Stimulated activated CD4-positive, alpha-beta T cell treated with anti-CD3 and anti-CD28 coated beads, Interleukin-4, amount 100 ng/mL, for 4 hours (primary cell): Measurements from ENCODE around the gene KLHL12.

Experiments
- DNase-seq, 2 experiments: peaks; one replicate each; pipeline ENCODE4 v3.0.0-alpha.2; 2020

Gene KLHL12

GRCh38 chr1:202879128-202879527 lies 47.9 kb downstream of the KLHL12 start:
- no peak for DNase-seq

- DNase-seq = no peak
Measured at GRCh38 chr1:202873026-202873425, 54.0 kb downstream of the KLHL12 start.

GRCh38 chr1:202871367-202871766 lies 55.7 kb downstream of the KLHL12 start:
- no peak for DNase-seq

DNA sequence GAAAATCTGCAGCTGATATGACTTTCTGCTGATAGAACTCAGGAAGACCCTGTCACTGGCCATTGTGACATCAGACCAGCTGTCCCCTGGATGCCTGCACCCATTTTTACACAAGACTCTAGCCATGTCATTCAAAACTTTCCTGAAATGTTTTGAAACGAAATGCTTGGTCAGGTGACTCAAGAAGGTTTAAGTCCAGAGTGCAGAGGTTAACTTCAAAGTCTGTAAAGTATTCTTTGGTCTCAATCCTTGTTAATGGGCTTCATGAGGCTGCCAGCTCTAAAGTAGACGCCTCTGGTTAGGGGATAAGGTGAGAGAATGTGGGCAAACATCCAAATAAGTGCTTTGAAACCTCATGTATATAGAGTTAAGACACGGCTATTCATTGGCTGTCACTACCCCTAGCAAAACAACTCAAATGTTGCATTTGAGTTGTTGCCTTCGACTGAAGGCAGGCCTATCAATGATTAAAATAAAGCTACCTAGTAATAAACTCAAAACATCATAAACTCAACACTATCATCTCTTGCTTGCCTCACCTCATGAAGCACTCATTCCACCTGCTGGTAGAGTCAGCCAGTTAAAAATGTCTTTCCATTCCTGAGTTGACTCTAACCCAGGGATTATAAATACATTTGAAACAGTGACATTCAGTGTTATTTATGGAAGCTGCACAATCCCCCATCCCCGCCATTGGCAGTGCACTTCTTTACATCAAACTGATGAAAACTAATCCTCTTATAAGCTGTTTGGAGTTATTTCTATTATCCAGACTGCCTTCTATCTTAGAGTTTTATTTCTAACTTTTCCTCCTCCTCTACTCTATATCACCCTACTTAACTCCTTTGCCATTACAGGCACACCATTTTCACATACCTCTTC lies 64.1 kb downstream of the KLHL12 start:
- DNase-seq = no peak

DNA sequence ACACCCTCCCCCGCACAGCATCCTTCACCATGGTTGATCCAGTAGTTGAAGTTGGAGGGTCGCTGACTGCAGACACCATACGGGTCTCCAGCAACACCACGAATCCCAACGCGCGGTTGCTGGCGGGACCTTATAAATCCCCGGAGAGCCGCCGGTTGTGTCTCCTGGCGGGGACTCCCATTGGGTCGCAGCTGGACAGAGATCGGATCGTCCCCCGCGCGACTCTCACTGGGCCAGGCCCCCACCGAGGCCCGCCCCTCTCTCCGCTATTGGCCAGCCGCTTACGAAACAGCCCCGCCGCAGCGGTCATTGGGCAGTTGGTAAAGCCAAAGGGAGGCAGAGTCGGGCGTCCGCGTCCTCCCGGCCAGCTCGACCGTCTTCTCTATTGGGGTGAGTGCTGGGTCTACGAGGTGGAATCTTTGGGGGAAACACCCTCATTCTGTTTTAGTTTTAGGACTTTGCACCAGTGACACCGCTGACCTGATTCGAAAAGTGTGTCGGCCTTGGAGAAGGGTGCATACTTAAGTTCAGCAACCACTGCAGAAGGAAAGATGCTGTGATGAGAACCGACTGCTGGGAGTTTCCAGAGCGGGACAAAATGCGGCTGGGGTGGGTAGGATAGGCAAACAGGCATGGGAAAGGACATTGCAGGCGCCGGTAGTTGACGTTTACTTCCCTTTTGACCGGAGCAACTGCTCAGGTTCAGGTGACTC lies 65.5 kb downstream of the KLHL12 start:
- peak in 1 of 2 experiments; percentile 10 for DNase-seq

GRCh38 chr1:202860744-202861419 lies 66.2 kb downstream of the KLHL12 start:
- peak; percentile 25 to 40 for DNase-seq

- DNase-seq = no peak
Measured at GRCh38 chr1:202858789-202859414, 68.1 kb downstream of the KLHL12 start.

DNA sequence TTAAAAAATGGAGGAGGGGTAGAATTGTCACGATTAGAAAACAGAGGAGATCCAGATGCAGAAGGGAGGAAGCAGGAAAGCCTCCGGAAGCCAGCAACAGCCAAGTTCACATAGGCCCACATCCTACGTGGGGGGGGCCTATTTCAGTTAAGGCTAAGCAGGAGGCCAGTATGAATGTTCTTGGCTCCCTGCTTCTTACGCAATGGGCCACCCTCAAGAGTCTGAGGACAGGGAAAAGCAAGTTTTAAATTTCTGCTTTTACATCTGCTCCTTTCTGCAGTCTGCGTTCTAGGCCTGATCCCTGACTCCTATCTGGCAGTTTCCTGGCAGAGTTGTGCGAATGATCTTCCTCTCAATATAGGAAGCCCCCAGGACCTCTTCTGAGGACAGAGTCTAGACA lies 68.7 kb downstream of the KLHL12 start:
- DNase-seq = no peak

DNA sequence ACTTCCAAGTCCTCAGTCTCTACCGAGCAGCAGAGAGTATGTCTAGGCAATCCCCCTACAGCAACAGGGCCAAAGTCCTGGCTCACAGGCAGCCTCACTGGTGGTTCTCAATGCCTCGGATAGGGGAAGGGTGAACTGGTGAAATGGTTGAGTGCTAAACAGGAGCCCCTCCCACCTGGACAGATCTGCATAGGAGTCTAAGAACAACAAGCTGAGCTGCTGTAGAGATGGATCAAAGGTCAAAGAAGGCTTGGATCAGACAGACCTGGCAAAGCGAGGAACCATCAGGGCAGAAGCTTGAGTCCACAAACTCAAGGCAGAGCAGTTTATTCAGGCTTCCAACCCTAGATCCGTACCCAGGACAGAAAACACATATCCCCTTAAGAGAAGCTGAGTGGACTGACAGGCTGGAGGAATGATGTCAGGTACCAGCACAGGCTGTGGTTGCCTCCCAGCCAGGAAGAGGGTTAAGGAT lies 69.9 kb downstream of the KLHL12 start:
- DNase-seq = no peak

- no peak for DNase-seq
Measured at GRCh38 chr1:202856014-202856413, 71.0 kb downstream of the KLHL12 start.

DNA sequence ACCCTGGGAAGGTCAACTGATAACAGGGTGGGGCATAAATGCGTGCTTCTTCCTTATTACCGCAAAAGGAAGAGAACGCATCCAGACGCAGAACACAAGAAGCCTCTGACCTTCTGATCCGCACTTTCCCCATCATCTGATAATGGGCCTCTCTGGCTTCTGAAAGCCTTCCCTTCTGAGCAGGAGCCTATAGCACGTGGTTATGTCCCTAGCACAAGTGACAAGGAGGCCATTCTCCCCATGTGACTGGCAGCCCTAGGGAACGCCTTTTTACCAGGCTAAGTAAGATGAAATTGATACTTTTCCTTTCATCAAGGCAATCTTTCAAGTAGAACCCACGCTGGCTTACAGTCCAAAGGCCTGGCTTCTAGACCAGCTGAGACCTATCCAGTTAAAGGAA lies 72.2 kb downstream of the KLHL12 start:
- DNase-seq = no peak

- peak; percentile 15 to 27 for DNase-seq
Measured at GRCh38 chr1:202852163-202852904, 74.7 kb downstream of the KLHL12 start.

DNA sequence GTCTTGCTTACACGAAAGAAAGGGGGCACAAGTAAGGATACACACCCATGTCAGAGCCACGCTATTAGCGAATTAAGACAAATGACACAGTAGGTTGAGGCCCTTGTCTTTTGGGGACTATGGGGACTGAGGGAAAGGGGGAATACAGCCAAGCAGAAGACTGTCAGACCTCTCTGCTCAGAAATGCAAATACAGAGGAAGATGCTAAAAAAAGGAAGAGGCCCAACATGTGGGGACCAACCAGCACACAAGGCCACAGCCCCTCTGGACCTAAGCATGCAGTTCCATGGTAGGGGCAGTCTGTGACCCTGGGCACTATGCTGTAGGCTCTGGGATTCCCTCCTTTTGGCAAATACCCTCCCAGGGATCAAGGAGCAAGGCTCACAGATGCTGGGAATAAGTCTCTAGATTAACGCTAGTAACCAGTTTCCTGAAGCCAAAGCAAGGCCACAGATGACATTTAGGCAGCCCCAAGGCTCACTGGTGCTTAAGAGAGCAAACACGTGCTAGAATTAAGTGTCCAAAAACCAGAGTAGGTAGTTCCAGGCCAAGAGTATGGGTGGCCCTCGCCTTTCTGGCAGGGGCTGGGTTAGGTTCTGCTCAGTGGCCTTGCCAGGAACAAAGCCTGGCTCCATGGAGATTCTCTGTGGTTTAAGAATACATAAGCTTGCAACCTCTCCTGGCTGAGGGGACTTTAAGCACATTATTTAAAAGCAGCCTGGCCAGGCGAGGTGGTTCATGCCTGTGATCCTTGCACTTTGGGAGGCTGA lies 76.3 kb downstream of the KLHL12 start:
- no peak for DNase-seq

- DNase-seq = no peak
Measured at GRCh38 chr1:202848191-202848542, 78.9 kb downstream of the KLHL12 start.

DNA sequence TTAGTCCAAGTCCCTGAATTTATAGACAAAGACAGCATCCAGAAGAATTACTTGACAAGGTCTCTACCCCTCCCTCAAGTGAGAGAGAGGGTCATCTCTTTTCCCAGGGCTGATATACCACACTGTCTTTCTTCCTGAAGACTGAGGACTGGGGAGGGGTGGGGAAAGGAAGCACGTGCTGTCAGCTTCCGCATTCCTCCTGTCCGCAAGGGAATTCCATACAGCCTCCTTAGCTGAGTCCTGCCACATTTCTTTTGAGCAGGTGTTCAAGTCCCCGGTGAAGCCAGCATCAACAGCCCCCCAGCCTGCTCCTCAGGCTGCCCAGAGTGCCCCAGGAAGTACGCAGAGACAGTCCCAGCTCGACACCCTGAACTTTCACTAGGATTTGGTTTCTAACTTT lies 82.1 kb downstream of the KLHL12 start:
- no peak for DNase-seq

DNA sequence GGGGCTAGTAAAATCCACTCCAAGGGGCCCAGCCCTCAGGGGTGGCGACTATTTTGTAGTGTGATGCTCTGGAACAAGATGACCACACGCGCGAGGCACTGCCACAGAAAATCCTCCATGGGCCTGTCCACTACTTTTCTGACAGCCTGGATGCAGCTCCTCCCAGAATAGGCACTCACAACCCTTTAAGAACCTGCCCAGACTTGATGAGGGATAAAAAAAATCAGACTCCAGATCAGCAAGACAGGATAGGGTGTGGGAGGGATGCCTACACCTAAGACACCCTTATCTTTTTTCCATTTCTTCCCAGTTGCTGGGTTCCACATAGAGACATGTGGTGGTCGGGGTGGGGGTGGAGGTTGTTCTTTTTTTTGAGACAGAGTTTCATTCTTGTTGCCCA lies 82.8 kb downstream of the KLHL12 start:
- no peak for DNase-seq

- no peak for DNase-seq
Measured at GRCh38 chr1:202843081-202843480, 84.0 kb downstream of the KLHL12 start.
